Right lobe of liver (tissue), 4 donors: ENCODE data around the gene GOLIM4.

ENCODE experiments used
- POLR2A ChIP-seq: fragments of 450-650 bp; IDR thresholded peaks from one replicate; pipeline ENCODE4 v1.6.1; 2017; ENCODE audit warnings: antibody characterized with exemption, mild to moderate bottlenecking
- TF ChIP-seq, protein P1 (sequence below), 4 donors: fragments of 200-600 bp in 3 of 4; fragments of 450-650 bp in 1 of 4; IDR thresholded peaks; one replicate each; pipeline versions ENCODE4 v1.5.1 to v1.8.0; 2016 to 2022; ENCODE audit warnings: antibody characterized with exemption in 4 of 4, mild to moderate bottlenecking in 2 of 4
- donor health status: DM: no; HTN: no; CAD: no.
- donor health status: DM: no; HTN: no; CAD: no.
- donor health status: DM: no; HTN: yes; CAD: no.

- TF ChIP-seq, protein P1, sequence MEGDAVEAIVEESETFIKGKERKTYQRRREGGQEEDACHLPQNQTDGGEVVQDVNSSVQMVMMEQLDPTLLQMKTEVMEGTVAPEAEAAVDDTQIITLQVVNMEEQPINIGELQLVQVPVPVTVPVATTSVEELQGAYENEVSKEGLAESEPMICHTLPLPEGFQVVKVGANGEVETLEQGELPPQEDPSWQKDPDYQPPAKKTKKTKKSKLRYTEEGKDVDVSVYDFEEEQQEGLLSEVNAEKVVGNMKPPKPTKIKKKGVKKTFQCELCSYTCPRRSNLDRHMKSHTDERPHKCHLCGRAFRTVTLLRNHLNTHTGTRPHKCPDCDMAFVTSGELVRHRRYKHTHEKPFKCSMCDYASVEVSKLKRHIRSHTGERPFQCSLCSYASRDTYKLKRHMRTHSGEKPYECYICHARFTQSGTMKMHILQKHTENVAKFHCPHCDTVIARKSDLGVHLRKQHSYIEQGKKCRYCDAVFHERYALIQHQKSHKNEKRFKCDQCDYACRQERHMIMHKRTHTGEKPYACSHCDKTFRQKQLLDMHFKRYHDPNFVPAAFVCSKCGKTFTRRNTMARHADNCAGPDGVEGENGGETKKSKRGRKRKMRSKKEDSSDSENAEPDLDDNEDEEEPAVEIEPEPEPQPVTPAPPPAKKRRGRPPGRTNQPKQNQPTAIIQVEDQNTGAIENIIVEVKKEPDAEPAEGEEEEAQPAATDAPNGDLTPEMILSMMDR (IDR thresholded peaks at IDR 0.05) = no peak
- no peak for TF ChIP-seq POLR2A
Measured at GRCh38 chr3:168091941-168092340, 3.8 kb downstream of the GOLIM4 start.
